HG02840 (cell line): ENCODE measurements around the gene DPH5.
"Not testable (repeated sequence)": the region's sequence is repeated elsewhere in the genome, so short reads cannot be mapped to it uniquely, and the experiment has no call there.

Experiments
- ATAC-seq: cut with Tn5 transposase; IDR thresholded peaks from one replicate; pipeline ENCODE4 v1.9.1; 2021; ENCODE audit warnings: mild to moderate bottlenecking, moderate library complexity, moderate number of reproducible peaks; ENCODE audit not compliant: unreplicated experiment, low FRiP score

The DPH5 gene

DNA sequence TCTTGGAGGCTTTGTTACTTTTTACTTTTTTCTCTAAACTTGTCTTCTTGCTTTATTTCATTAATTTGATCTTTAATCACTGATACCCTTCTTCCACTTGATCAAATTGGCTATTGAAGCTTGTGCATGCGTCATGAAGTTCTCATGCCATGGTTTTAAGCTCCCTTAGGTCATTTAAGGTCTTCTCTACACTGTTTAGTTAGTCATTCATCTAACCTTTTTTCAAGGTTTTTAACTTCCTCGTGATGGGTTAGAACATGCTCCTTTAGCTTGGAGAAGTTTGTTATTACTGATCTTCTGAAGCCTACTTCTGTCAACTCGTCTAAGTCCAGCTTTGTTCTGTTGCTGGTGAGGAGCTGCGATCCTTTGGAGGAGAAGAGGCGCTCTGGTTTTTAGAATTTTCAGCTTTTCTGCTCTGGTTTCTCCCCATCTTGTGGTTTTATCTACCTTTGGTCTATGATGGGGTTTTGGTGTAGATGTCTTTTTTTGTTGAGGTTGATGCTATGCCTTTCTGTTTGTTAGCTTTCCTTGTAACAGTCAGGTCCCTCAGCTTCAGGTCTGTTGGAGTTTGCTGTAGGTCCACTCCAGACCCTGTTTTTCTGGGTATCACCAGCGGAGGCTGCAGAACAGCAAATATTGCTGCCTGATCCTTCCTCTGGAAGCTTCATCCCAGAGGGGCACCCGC is 76.7 kb downstream of the DPH5 start:
- ATAC-seq: not testable (repeated sequence)

DNA sequence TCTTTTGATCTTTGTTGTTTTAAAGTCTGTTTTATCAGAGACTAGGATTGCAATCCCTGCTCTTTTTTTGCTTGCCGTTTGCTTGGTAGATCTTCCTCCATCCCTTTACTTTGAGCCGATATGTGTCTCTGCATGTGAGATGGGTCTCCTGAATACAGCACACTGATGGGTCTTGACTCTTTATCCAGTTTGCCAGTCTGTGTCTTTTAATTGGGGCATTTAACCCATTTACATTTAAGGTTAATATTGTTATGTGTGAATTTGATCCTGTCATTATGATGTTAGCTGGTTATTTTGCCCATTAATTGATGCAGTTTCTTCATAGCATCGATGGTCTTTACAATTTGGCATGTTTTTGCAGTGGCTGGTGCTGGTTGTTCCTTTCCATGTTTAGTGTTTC is 77.8 kb downstream of the DPH5 start:
- not testable (repeated sequence) for ATAC-seq

DNA sequence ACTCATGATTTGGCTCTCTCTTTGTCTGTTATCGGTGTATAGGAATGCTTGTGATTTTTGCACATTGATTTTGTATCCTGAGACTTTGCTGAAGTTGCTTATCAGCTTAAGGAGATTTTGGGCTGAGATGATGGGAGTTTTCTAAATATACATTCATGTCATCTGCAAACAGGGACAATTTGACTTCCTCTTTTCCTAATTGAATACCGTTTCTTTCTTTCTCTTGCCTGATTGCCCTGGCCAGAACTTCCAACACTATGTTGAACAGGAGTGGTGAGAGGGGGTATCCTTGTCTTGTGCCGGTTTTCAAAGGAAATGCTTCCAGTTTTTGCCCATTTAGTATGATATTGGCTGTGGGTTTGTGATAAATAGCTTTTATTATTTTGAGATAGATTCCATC is 79.5 kb downstream of the DPH5 start:
- not testable (repeated sequence) for ATAC-seq

DNA sequence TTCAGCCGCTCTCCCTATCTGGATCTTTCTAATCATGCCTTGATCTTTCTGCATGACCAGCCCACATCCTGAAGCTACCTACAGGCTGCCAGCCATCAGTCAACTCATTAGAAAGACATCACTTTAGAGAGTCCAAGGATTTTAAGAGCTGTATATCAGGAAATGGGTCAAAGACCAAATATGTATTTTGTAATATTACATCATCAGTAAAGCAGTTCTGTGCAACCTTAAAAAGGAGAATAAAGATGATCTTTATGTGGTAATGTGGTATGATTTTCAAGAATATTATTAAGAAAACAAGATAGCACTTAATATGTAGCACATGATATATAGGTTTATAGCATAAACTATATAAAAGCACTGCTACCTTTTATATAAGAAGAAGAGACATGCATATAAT is 82.1 kb downstream of the DPH5 start:
- ATAC-seq: no peak

DNA sequence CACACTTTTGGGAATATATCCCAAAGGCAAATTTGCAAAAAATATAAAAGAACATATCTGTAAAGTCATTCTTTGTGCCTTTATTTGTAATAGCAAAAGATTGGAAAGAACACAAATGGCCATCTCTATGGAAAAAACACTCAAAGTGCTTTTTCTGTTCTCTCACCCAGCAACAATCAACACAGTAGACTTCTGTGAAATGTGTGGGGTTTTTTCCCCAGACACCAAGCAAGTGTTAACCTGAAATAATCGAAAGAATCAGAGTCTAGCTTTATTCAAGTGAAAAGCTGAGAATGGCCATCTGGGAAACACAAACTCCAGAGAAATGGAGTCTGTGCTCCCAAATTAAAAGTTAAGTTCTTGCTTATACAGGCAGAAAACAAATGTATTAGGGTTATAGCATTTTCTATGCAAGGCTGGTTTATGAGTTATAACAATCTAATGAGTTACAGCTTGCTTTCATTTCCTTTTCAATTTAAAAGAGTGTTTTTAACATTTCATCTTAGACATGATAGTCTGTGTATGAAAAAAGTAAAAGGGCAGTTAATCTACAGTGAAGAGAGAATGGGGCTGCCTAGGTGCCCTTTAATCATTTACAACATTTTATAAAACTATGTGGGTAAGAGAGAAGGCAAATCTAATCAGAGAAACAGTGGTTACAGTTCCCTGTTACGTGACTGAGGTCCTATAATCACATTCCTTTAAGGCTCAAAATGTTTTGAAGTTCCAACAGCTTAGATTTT is 83.1 kb downstream of the DPH5 start:
- ATAC-seq: no peak

DNA sequence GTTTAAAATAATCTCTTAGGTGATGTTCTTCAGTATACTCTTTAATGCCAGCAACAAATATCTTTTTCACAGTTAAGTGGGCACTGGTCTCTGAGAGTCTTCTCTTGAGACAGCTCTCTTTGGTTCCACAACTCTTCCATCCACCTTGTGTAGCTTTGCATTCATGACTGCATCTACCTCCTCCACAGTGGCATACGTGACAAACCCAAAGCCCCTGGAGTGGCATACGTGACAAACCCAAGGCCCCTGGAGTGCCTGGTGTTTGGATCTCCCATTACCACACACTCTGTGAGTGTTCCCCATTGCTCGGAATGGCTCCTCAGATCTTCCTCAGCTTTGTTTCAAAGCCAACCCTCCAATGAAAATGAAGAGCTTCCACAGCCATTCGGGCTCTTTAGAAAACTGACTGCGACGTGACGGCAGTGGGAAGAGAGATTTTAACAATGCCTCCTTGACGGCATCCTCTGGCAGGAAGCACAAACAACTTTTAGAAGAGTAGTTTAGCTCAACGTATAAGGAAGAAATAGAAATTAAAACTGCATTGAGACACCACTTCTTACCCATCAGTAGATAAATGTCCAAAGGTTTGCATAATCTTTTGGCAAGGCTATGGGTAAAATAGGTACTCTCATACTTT is 83.9 kb downstream of the DPH5 start:
- ATAC-seq: no peak

DNA sequence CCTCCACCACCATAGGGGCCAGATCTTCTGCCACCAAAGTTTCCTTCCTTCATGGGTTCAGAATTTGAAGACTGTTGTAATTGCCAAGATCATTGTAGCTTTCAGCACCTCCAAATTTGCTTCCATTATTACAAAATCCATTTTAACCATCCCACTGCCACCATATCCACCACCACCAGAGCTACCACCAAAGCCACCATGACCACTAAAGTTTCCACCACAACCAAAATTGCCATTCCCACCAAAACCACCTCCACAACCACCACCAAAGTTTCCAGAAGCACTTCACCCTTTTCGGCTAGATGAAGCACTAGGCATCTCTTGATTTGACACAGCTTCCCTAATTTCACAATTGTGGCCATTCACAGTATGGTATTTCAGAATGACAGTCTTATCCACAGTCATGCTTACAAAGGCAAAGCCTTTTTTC is 84.5 kb downstream of the DPH5 start:
- no peak for ATAC-seq
